ENCODE measurements around the gene PRSS56.

PRSS56 gene

GRCh38 chr2:232502511-232502910 is 17.7 kb upstream of the PRSS56 start:
- DNase-seq (ENCODE audit: low read depth in 3 of 3), result no peak

DNA sequence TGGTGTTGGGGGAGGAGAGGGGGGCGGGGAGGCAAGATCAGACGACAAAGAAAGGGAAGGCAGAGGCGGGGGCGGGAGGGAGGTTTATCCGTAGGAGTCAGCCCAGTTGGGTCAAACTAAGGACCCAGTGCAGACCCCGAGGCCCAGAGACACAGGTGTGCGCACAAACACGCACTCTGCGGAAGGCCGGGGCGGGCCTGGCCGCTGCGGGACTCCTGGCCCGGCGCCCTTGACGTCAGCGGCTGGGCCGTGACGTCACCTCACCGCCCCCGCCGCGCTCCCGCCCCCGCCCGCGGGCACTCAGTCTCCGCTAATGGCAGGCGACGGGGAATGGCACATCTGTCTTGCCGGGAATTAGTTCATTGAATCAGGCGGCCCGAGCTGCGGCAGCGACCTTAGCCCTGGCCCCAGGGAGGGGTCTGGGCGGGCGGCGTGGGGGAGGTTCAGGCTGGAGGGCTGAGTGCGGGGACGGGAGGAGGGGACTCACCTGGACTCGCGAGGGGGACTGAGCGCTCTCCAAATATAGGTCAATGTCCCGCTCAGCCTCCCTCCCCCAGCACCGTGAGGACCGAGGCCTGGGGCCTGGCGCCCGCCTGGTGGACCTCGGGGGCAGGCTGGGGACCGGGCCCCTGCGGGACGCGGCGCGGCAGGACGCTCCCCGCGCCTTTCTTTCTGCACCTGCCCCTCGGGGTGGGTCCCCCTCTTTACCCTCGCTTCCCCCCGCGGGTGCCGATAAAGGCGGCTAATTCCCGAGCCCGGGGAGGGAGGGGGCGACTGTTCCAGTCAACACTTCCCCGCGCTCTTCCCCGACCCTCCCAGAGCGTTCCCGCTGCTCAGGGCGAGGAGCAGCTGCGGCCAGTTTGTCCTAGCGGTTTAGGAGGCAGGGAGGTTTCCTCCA is 17.0 kb upstream of the PRSS56 start:
- peak in 2 of 3 experiments; percentile 6 to 45 for DNase-seq (ENCODE audit: low read depth in 3 of 3)

GRCh38 chr2:232503809-232504323 is 16.3 kb upstream of the PRSS56 start:
- no peak for DNase-seq (ENCODE audit: low read depth in 3 of 3)

DNA sequence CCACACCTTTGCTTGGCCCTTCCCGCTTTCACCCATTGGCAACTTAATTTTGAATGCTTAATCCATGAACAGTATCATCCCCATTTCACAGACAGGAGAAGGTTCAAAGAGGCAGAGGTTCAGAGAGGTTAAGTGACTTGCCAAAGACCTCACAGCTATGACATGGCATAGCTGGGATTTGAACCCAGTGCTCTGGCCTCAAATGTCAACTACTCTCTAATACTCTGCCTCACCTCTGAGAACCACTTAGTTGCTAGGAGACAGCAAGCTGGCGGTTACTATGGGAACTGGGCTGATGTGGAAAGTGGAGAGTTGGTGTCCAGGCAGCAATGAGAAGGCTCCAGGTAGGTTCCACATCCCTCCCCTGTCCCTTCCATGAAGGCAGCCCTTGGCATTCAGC is 15.8 kb upstream of the PRSS56 start:
- no peak for DNase-seq (ENCODE audit: low read depth in 3 of 3)

DNA sequence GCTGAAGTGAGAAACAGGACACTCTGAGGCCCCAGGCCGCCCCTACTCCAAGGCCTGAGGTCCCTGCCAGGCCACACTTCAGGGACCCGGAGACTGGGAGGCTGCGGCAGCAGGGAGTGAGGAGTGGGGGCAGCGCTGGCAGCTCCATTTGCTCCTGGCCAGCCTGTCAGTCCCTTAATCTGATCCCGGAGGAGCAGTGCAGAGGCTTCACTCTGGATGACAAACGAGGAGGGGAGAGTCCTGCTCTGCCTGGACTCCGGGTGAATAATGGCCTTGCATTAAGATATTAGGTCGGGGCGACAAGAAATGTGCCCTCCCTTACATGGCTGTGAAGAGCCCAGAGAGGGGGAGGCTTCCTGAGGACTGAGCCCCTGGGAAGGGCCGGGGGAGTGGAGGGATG is 14.3 kb upstream of the PRSS56 start:
- DNase-seq (ENCODE audit: low read depth in 3 of 3), result no peak

GRCh38 chr2:232506709-232507108 is 13.5 kb upstream of the PRSS56 start:
- DNase-seq (ENCODE audit: low read depth in 3 of 3), result no peak

DNA sequence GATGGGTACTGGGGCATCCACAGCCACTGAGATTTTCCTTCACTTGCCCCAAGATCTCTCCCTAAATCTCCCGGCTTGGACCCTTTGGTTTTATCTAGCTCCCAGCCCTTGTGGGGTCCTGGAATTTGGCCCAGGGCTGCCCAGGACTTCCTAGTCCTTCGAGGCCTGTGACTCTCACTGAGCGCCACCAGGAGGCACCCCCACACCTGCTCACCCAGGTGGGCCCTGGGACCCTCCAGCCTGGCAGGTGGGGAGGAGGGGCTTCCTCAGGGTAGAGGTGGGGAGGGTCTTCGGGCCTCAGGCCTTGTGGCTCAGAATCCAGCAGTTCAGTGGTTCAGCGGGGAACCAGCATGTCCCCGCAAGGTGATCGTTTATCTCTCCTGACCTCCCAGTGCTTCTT is 11.9 kb upstream of the PRSS56 start:
- no peak for DNase-seq (ENCODE audit: low read depth in 3 of 3)

GRCh38 chr2:232511336-232511890 is 8.8 kb upstream of the PRSS56 start:
- no peak for DNase-seq (ENCODE audit: low read depth in 3 of 3)

DNA sequence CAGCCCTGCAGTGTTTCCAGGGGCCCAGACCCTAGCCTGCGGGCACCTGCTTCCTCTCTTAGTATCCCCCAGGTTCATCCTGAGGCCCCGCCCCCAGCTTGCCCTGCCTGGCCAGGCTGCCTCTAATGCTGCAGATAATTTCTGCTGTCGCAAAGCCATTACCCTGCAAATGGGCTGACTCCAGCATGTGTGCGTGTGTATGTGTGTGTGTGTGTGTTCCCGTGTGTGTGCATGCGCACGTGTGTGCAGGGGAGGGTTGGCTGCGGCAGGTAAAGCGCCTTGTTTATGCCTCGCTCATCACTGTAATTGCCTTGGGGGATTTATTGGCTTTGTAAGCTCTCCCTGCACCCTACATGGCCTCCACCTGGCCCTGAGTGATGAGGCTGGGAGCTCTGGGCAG is 7.6 kb upstream of the PRSS56 start:
- DNase-seq (ENCODE audit: low read depth in 3 of 3), result no peak

- DNase-seq (ENCODE audit: low read depth in 3 of 3), result no peak
Measured at GRCh38 chr2:232513353-232513752, 6.8 kb upstream of the PRSS56 start.

DNA sequence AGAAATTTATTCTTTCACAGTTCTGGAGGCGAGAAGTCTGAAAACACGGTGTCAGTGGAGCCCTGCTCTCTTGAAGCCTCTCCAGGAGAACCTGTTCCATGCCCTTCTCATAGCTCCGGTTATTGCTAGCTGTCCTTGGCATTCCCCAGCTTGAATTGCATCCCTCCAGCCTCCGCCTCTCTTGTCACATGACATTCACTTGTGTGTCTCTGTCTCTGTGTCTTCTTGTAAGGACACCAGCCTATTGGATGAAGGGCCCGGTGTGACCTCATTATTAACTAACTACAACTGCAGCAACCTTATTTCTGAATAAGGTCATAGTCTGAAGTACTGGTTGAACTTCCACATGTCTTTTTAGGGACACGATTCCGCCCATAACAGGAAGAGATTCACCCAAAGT is 4.5 kb upstream of the PRSS56 start:
- no peak for DNase-seq (ENCODE audit: low read depth in 3 of 3)

- no peak for DNase-seq (ENCODE audit: low read depth in 3 of 3)
Measured at GRCh38 chr2:232516551-232516950, 3.6 kb upstream of the PRSS56 start.

DNA sequence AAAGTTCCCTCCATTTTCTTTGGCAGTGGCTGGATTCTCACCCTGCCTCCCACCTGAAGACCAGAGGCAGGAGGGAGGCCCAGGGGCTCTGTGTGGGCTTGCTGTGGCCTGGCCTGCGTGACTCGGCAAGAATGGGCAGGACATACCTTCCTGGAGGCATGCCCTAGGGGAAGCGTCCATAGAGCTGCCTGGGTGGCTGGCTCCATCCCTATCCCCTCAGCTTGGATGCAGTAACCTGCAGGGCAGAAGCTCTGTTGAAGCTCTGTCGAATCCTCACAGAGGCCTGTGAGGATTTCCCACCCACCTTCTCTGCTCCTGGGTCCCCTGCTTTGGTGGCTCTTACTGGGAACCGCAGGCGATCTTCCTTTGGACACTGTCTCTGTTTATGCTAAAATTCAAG is 1.3 kb upstream of the PRSS56 start:
- no peak for DNase-seq (ENCODE audit: low read depth in 3 of 3)

- DNase-seq (ENCODE audit: low read depth in 3 of 3), result no peak
Measured at GRCh38 chr2:232520489-232520888, 301 bp downstream of the PRSS56 start.

- no peak for DNase-seq (ENCODE audit: low read depth in 3 of 3)
Measured at GRCh38 chr2:232521098-232521497, 910 bp downstream of the PRSS56 start.

GRCh38 chr2:232521959-232522622 is 1.9 kb downstream of the PRSS56 start:
- DNase-seq (ENCODE audit: low read depth in 3 of 3), result peak; percentile 42 to 65 (median 42)

DNA sequence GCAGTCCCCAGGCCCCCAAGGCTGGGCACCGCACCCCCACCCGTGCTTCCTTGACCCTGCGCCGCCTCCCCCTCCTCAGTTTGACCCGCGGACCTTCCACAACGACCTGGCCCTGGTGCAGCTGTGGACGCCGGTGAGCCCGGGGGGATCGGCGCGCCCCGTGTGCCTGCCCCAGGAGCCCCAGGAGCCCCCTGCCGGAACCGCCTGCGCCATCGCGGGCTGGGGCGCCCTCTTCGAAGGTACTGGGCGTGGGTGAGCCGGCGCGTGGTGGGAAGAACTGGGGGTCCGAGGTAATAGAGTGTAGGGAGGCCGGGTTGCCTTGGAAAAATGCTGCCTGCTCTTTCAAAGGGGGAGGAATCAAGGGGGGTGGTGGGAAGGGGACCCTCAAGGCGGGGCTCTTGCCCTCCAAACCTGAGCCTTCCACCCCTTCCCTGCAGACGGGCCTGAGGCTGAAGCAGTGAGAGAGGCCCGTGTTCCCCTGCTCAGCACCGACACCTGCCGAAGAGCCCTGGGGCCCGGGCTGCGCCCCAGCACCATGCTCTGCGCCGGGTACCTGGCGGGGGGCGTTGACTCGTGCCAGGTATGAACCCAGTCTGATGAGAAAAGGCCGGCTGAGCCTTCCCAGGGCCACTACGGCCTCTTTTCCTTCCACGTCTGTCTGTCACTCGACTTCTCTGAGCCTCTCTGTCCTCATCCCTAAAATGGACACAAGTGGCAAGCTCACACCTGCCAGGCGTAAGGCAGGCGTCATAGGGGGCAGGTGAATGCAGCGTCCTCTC is 2.6 kb downstream of the PRSS56 start:
- DNase-seq (ENCODE audit: low read depth in 3 of 3), result no peak

DNA sequence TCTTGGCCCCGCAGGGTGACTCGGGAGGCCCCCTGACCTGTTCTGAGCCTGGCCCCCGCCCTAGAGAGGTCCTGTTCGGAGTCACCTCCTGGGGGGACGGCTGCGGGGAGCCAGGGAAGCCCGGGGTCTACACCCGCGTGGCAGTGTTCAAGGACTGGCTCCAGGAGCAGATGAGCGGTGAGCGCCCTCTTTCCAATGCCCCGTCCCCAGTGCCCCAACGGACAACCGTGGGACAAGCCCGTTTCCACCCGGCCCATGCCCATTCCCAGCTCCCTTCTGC is 3.2 kb downstream of the PRSS56 start:
- no peak for DNase-seq (ENCODE audit: low read depth in 3 of 3)

- peak in 2 of 3 experiments; percentile 11 to 51 for DNase-seq (ENCODE audit: low read depth in 3 of 3)
Measured at GRCh38 chr2:232523682-232524597, 3.8 kb downstream of the PRSS56 start.

- no peak for DNase-seq (ENCODE audit: low read depth in 3 of 3)
Measured at GRCh38 chr2:232524771-232525170, 4.6 kb downstream of the PRSS56 start.

- DNase-seq (ENCODE audit: low read depth in 3 of 3), result no peak
Measured at GRCh38 chr2:232525199-232525598, 5.0 kb downstream of the PRSS56 start.
